Measurements from ENCODE around the gene KCNJ4. TPM values are rescaled to one million over a fixed set of nuclear protein-coding genes. Genes with fewer than 3 reads are reported as not detected.

The KCNJ4 gene
- total RNA-seq, 1 experiment from 2014 or later = 0.92 TPM

- peak; percentile 80 for DNase-seq
- Histone ChIP-seq H4K91ac (ENCODE audit: insufficient read length, low read depth, low read length) (no peak overlapping the region), H3K9me3 (ENCODE audit: control insufficient read depth, low read depth, low read length) (no peaks in the 10 kb centered on the region), H3K27ac (ENCODE audit: insufficient read length, low read depth, low read length) (no peak overlapping the region), H4K20me1 (ENCODE audit: control insufficient read depth, insufficient read depth, insufficient read length) (no peaks in the 10 kb centered on the region), H3K14ac (ENCODE audit: insufficient read depth, low read length) (no peak overlapping the region), H3K27me3 (ENCODE audit: insufficient read depth, low read length) (no peaks in the 10 kb centered on the region), H3K79me1 (ENCODE audit: insufficient read depth, low read depth, low read length, poor library complexity, severe bottlenecking) (no peaks in the 10 kb centered on the region), H2BK15ac (ENCODE audit: low read depth, low read length) (no peak overlapping the region), H3T11ph (ENCODE audit: low read length) (no peak overlapping the region), H4K5ac (ENCODE audit: insufficient read length, low read depth, low read length) (no peak overlapping the region), H3K9ac (ENCODE audit: extremely low read depth, insufficient read length, low read length) (no peak overlapping the region), H2BK12ac (ENCODE audit: insufficient read length, low read depth, low read length) (no peak overlapping the region), H2AFZ (ENCODE audit: low read length) (no peak overlapping the region), H2BK5ac (ENCODE audit: insufficient read length, low read length) (no peak overlapping the region), H3K79me2 (ENCODE audit: insufficient read depth, low read length) (no peaks in the 10 kb centered on the region), H3K18ac (ENCODE audit: insufficient read length, low read depth, low read length) (no peak overlapping the region), H2AK5ac (ENCODE audit: insufficient read length, low read length) (no peak overlapping the region), H4K8ac (replicated peaks; ENCODE audit: insufficient read length, low read depth, low read length) (no peak overlapping the region), H2BK20ac (ENCODE audit: low read depth, low read length, poor library complexity, severe bottlenecking) (no peak overlapping the region), H3K4ac (ENCODE audit: low read depth, low read length) (no peak overlapping the region), H3K23me2 (ENCODE audit: insufficient read length, low read depth, low read length, poor library complexity, severe bottlenecking) (no peaks in the 10 kb centered on the region), H3K4me1 (ENCODE audit: insufficient read depth, low read length) (no peaks in the 10 kb centered on the region; the same call in 1 of the 2 replicates), H3K56ac (ENCODE audit: insufficient read length, low read depth, low read length) (no peak overlapping the region), H3K23ac (ENCODE audit: insufficient read length, low read depth, low read length) (no peak overlapping the region), H2BK120ac (ENCODE audit: low read depth, low read length, poor library complexity, severe bottlenecking) (no peak overlapping the region), H3K4me2 (ENCODE audit: insufficient read depth, insufficient read length, low read length) (no peak overlapping the region)
- H3K27me3 Mint-ChIP-seq (ENCODE audit: low read depth) = peaks cover 1% of the 10 kb centered on the region; the same call in 1 of the 2 replicates
- peaks cover 4 to 7% of the 10 kb centered on the region in 2 experiments; a peak in 4 of 5 replicates for H3K9me3 Mint-ChIP-seq
- H3K36me3 Mint-ChIP-seq (ENCODE audit: insufficient read depth in 1 of 3, low read depth in 3 of 3) = peaks cover 0 to 4% (median 3%) of the 10 kb centered on the region in 3 experiments; a peak in 4 of 7 replicates
- H3K27ac Mint-ChIP-seq = no peak overlapping the region; a peak in 1 of 7 replicates
- no CpG with 5 or more reads among the region's 22 CpGs for WGBS (ENCODE audit: extremely low coverage, insufficient read length, low lambda C conversion rate)
- no peak for TF ChIP-seq CTCF (conservative IDR thresholded peaks at IDR 0.05)
- no peak overlapping the region for H3K4me3 Mint-ChIP-seq
- H3K4me1 Mint-ChIP-seq = peaks cover 12 to 27% of the 10 kb centered on the region in 2 experiments
Observed at GRCh38 chr22:38415561-38416321, 39.3 kb downstream of the KCNJ4 start.

Data from H9 (cell line).